Effector CD8-positive, alpha-beta T cell (primary cell): Measurements from ENCODE around the gene ZMAT5.

Experiments used
- DNase-seq: peaks from one replicate; lab custom pipeline; 2025; lab: John Stamatoyannopoulos, UW

ZMAT5 gene

DNA sequence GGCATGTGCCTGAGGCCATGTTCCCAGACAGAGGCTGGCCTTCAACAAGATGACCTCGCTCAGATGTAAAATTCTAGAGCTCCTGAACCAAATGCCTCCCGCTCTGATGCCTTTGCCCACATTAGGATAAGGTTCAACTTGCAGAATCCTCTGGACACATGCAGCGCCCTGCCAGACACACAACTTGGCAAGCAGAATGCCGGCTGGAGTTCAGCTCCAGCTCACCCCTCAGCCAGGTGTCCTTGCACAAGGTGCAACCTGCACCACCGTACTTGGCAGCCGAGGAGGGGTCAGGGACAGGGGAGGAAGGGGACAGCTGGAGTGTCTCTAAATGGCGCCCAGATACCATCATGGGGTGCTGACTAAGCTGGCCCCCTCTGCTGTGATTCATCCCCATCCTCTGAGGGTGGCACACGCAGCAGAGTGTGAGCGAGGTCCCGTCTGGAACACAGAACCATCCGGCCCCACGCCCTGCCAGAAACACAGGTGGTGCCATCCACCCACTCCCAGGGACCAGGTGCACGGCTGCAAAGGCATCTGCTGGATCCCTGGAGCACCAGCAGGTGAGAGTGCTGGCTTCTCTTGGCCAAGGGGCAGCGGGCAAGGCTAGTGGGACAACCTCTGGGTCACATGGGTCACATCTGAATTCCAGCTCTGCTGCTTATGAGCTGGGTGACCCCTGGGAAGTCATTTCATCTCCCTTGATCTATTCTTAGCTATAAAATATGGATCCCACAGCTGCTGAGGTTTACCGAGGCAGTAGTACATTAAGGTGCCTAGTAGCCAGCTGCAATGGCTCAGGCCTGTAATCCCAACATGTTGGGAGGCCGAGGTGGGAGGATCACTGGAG is 12.8 kb downstream of the ZMAT5 start:
- no peak for DNase-seq

- DNase-seq, result no peak
Measured at GRCh38 chr22:29751669-29752068, 15.1 kb downstream of the ZMAT5 start.

GRCh38 chr22:29750559-29751538 is 16.0 kb downstream of the ZMAT5 start:
- no peak for DNase-seq

DNA sequence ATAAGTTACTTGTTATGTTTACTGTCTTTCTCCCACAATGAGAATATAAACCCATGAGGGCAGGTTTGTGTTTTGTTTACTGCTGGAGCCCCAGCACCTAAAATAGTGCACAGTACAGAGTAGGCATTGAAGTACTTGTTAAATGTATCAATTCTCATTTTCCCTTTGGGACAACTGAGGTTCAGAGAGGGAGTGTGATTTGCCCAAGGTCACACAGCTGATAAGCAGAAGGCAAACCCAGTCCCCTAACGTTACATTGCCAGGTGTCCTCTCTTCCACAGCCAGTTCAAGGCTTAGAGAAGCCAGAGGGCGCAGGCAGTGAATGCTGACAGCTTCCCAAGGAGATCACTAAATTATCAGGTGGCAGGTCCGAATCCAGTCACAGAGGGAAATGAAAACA is 16.8 kb downstream of the ZMAT5 start:
- no peak for DNase-seq

DNA sequence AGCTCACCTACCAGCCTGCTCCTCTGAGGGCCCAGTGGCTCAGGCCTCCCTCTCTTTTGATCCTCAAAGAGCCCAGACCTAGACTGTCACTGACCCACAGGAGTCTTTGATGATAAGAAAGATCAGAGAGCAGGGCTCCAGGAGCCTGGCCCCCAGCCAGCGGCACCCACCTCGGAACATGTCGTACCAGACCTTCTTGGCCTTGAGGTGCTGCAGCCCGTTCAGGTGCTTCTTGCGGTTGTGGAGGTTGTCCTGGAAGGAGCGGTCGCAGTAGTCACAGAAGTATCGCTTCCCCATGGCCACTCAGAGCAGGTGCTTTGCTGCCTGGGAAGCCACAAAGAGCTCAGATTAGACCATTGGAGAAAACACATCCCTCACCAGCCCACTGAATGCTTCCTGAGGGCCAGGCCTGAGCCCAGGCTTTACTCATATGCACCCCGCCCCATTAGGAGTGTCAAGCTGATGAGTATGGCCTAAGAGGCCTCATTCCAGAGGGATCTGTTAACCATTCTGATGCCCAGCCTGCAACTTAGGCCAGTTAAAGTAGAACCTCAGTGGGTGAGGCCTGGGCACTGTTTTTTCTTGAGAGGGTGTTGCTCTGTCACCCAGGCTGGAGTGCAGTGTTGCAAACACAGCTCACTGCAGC is 18.4 kb downstream of the ZMAT5 start:
- DNase-seq, result no peak

- DNase-seq, result no peak
Measured at GRCh38 chr22:29747832-29748231, 19.0 kb downstream of the ZMAT5 start.

- no peak for DNase-seq
Measured at GRCh38 chr22:29744902-29745301, 21.9 kb downstream of the ZMAT5 start.

DNA sequence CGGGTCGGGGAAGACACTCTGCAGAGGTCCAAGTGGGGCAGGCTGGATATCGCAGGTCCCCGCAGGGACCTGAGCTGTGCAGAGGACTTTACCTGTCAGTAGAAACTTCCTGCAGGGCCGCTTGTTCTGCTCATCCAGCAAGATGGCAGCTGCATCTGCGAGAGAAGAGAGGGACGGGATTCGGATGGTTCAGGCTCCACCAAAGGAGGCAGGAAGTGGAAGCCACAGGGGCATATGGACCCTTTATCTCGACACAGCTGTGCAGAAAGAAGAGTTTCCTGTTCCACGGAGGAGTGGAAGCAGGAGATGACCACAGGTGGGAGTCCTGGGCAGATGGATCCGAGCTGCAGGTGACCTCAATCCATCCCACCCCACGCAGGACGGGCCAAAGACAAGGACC is 24.5 kb downstream of the ZMAT5 start:
- DNase-seq, result no peak

DNA sequence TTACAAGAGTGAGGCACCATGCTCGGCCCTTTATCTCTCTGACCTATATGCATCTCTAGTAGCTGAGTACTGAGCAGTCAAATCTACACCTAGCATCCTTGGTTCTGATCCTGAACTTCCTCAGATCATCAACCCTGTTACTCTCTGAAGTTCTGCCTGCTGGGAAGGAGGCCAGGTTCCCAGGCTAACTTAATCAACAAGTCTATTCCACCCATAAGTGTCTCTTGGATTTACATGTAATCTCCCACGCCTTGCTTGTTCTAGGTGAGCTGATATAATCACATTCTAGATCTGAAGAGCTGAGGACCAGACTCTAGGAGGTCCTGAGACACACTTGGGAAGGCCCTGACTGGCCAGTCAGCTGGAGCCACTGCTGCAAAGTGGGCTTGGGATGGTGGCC is 24.9 kb downstream of the ZMAT5 start:
- no peak for DNase-seq

GRCh38 chr22:29740216-29740615 is 26.6 kb downstream of the ZMAT5 start:
- no peak for DNase-seq

- DNase-seq, result no peak
Measured at GRCh38 chr22:29739346-29739875, 27.4 kb downstream of the ZMAT5 start.

GRCh38 chr22:29738118-29738815 is 28.5 kb downstream of the ZMAT5 start:
- no peak for DNase-seq

DNA sequence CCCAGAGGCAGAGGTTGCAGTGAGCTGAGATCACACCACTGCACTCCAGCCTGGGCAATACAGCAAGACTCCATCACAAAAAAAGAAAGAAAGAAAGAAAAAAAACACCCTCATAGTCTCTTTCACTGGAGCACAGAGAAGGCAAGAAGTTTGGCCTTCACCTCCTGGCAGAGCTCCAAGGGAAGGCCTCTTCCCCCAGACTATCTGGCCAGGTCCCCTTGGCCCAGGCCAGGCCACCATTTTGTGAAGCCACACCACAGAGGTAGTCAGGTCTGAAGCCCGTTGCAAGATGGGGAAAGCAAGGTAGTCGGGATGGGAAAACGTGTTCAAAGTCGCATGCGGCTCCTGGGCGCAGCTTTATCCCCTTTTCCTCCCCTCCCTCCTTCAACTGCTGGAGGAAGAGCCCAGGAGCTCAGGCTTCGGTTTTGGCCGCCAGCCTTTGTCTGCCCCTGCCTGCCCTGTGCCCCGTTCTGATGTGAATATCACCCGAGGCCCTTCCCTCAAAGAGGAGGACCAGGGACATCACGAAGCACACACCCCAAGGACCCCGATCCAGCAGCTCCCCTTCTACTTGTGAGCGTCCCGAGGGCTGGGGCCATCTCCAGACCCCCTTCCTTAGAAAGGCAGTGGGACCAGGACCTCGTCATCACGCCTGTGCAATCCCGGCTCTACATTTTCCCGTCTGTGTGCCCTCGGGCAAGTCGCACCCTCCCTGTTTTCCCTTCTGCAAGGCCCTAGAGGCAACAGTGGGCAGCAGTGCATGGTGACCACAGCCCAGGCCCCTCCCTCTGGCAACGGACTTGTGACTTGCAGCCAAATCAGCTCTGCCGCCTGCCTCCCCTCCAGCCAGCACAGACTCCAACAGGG is 29.3 kb downstream of the ZMAT5 start:
- no peak for DNase-seq

- no peak for DNase-seq
Measured at GRCh38 chr22:29735416-29735815, 31.4 kb downstream of the ZMAT5 start.

GRCh38 chr22:29734838-29735237 is 32.0 kb downstream of the ZMAT5 start:
- no peak for DNase-seq

- no peak for DNase-seq
Measured at GRCh38 chr22:29734406-29734805, 32.4 kb downstream of the ZMAT5 start.

- no peak for DNase-seq
Measured at GRCh38 chr22:29733362-29734201, 33.2 kb downstream of the ZMAT5 start.

GRCh38 chr22:29732883-29733282 is 33.9 kb downstream of the ZMAT5 start:
- no peak for DNase-seq

- DNase-seq, result no peak
Measured at GRCh38 chr22:29731058-29731850, 35.6 kb downstream of the ZMAT5 start.
